GM19239 (cell line): ENCODE measurements around the gene FYB2.
"Not testable (repeated sequence)": the region's sequence is repeated elsewhere in the genome, so short reads cannot be mapped to it uniquely, and the experiment has no call there.

Source experiments
- DNase-seq: peaks from one replicate; pipeline ENCODE4 v3.0.0; 2011; ENCODE audit warnings: low spot score; ENCODE audit not compliant: insufficient read length
- FAIRE-seq: peaks from 2 replicates; lab custom pipeline; 2011; peaks lifted over from hg19 to GRCh38; lab: Jason Lieb, UNC

Gene FYB2

DNA sequence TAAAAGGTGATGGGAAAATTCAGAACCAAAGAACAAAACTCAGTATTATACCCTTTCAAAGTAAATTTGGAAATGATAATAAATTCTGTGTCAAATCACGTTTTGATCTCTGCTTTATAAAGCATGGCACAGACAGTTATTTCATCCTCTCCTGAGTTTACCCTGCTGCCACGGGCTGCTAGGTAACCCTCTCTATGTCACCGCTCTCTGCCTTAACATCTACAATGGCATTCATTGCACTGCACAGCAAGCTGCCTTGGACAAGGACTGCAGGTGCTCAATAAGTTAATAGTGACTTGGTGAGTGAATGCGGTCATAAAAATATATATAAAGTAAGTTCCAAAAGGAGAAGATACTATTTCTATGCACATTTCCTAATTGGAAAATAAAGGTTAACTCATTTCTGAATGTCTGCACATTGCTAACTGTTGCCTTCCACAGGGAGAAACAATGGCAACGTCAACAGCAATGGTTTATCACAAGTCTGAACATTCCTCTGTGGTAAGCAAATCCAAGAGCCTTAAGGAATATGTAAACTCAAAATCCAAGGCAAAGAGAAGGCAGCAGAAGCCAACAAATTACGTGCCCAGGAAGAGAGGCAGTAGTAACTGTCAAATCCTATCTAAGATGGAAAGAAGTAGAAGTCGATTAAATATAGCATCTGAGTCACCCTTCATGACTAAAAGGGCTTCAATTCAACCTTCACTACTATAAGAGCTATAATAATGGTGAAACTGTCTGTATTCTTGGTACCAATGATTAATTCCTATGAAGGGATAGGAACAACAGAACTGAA, 19.4 kb downstream of the FYB2 start:
- DNase-seq (no peak), FAIRE-seq (no peak)

DNA sequence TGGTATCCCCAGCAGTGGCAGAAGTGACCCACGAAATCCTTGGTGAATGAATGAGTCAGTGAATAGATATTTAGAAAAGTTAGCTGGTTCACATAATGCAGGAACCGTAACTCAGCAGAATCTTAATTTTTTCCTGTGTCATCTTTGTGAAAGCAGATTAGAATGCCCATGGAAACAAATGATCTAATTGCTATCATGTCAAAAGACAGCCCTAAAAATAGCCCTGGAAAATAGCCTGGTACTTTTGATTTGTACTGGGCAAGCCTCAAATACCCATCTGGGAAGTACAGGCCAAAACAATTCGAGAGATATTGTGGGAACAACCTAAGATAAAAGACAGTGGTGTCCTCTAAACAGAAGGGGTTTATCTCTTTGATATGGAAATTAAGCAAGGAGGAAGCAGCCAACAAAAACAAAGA, 21.1 kb downstream of the FYB2 start:
- no peak for FAIRE-seq

DNA sequence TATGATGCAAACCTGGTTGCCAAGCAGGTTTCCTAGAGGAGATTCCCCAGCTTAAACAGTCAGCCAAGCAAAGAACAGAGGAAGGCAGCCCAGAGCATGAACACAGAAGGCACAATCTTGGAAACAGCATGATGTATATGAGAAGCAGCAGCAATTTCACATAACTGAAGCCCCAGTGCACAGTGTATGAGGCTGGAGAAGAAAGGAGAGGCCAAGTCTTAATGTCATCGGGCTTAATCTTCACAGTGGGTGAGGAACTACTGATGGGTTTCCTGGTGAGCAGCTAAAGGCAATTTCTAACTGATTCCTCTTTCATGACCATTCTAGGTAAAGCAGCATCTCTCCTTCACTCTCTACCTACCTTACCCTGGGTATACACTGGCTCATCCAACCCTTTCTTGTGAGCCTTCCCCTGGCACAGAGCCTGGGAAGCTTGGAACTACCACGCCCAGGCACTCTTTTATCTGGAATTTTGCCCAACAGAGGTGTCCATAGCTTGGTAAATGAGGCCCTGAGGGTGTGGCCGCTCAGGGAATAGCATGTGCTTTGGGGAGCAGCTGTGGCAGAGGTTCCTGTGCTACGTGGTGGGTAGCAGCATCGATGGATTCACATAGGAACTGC, 22.0 kb downstream of the FYB2 start:
- DNase-seq: no peak
- no peak for FAIRE-seq

More for the DNA sequence above, 21.1 kb downstream of the FYB2 start:
- DNase-seq: no peak

DNA sequence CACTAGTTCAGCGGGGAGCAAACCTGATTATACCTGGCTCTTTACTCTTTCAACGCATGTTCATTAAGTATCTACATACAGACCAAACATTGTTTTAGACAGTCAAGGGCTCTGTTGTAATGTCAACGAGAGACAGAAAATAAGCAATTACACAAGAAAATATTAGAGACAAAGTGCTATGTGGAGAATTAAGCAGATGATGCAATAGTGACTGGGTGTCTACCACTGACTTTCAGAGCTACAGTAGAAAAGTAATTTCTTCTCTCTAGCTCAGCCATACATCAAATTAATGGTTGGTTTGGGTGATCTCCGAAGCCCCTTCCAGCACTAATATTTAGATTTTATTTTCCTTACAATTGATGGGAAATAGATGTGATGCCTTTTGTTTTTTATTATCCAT, 23.3 kb downstream of the FYB2 start:
- FAIRE-seq: no peak
- no peak for DNase-seq

DNA sequence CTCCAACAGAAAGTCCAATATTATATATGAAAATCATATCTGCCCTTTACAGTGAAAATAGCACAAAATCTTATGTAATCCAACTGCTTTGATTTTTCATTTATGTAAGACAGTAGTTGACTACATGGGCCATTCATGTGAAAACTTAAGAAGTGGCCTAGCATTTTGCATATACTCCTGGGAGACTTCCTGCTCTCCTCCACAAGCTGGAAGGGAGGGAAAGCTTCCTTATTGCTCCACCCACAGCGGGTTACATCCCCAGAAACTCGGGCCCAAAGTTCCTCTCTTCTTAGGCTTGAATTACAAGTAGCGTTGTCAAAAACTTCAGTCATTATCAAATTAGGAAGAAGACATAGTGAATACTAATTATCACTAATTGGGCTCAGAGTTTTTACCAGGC, 29.2 kb downstream of the FYB2 start:
- FAIRE-seq (no peak), DNase-seq (no peak)

DNA sequence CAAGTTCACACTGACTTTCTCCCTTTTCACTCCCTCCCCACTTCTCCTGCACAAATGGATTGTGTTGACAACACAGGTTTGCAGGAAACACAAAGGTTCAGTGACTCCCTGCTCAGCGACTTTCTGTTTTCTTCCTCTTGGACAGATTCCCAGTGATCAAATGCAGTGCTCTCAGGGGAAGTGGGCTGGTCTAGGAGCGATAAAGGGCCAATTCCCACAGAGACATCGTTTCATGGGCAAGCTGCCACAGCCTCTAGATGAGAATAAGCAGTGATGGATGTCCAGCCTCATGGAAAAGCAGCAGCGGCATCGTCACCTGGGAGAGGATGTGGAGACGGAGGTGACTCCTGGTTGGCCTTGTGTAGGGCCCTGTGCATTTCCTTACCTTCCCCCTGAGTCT, 30.6 kb downstream of the FYB2 start:
- no peak for DNase-seq
- no peak for FAIRE-seq

DNA sequence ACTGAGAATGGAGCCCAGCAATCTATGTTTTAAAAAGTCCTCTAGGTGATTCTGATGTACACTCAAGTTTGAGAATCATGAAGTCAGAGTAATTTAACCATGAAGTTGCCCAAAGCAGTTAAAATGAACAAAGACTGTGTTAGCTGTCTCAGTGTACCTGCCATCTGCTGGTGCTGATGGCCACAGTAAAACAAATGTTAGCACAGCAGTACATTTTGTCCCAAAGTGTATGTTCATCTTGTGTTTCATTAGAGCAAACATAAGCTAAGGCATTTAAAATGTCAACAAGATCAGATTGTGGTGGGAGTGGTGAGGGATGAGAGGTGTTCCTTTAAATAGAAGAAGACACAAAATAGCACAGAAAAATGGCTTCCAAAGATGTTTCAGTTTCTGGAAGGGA, 31.1 kb downstream of the FYB2 start:
- DNase-seq (no peak), FAIRE-seq (no peak)

DNA sequence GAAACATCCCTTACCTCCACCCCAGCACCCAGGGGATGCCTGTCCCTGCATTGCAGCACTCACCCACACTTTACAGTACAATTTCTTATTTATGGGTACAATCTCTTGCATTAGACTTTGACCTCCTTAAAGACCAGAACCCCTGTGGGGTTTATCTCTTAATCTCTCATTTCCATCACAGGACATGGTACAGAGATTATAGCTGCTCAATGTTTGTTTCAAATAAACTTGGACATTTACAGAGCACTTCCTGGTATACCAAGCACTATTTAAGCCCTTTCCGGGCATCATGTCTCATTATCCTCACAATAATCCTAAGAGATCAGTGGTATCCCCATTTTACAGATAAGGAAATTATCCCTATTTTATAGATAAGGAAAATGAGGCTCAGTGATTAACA, 31.9 kb downstream of the FYB2 start:
- DNase-seq (no peak), FAIRE-seq (no peak)

DNA sequence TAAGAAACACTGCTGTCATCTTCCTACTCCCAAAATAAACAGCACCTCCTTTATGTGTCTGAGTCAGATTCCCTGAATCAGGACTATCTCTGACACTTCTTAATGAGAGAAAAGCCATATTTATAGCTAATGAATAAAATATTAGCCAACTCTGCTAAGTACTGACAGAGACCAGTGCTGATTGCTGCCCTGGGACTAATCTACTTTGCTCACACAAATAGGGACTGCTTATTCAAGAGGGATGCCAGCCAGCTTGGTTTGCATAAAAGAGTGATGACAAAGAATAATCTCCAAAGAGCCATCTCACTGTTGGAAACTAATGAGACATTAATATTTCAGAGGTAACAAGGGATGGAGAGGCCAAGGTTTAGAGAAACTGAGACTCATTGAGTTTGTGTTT, 36.4 kb downstream of the FYB2 start:
- FAIRE-seq (peak; percentile 18), DNase-seq (no peak)

DNA sequence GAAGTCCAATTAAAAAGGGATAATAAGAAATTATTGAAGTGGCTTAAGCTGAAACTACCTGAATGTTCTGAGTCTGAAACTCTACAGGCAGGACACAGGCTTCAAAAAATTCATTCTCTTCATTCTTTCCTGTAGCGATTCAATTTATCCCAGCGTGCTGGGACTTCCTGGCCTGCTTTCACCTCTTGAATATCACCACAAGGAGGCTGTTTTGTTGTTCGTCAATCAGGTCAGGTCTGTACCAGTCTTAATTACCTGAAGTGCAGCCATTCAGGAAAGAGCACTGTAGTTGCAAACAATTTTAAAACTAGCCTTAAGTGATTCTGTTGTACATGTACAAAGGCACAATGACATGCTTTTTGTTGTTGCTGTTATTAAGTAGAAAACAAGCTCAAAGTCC, 38.4 kb downstream of the FYB2 start:
- DNase-seq (no peak), FAIRE-seq (no peak)

DNA sequence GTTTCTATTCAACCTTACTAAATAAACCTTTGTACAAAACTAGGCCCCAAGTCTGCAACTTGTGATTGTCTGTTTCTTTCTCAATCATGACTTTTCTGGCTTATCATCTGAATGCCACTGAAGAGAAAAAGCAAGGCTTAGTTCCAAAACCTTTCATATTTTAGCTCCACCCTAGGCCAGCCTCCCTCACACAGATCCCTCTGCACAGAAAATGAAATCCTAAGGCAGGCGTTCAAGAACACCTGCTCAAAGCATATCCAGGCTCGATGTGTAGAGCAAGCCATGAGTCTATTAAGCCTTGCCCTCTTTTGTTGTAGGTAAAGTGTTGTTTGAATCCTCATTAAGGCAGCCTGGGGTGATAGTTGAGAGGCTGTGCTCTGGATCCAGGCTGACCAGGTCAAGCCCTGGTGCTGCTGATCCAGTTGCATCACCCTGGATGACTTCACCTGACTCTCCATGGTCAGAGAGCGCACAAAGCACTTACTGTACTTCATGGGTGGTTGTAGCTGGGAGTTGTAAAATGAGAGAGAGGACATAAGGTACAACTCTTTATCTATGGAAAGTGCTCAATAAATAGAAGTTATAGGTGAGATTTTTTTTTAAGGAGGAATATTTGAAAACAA, 39.0 kb downstream of the FYB2 start:
- FAIRE-seq: no peak
- DNase-seq: no peak

DNA sequence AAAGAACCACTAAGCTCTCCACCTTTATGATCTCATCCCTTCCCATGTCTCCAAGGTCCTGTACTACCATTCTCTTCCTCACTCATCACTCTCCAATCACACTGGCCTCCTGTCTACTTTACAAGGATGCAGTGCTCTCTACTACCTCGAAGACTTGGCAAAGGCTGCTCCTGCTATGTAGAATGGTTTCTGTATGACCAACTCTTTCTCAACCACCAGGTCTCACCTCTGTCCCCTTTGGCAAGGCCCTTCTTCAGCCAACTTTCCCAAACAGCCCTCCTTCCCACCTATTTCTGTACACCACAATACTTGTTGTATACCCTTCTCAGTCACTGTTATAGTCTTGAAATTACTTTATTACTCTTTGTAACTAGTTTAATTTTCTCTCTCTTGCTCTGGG, 41.2 kb downstream of the FYB2 start:
- DNase-seq (no peak), FAIRE-seq (no peak)

DNA sequence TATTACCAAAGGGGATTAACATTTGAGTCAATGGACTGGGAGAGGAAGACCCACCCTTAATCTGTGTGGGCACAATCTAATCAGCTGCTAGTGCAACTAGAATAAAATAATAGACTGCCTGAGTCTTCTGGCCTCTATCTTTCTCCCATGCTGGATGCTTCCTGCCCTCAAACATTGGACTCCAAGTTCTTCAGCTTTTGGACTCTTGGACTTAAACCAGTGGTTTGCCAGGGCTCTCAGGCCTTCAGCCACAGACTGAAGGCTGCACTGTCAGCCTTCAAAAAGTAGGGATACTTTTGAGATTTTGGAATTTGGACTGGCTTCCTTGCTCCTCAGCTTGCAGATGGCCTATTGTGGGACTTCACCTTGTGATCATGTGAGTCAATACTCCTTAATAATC, 44.5 kb downstream of the FYB2 start:
- FAIRE-seq, DNase-seq: not testable (repeated sequence)

DNA sequence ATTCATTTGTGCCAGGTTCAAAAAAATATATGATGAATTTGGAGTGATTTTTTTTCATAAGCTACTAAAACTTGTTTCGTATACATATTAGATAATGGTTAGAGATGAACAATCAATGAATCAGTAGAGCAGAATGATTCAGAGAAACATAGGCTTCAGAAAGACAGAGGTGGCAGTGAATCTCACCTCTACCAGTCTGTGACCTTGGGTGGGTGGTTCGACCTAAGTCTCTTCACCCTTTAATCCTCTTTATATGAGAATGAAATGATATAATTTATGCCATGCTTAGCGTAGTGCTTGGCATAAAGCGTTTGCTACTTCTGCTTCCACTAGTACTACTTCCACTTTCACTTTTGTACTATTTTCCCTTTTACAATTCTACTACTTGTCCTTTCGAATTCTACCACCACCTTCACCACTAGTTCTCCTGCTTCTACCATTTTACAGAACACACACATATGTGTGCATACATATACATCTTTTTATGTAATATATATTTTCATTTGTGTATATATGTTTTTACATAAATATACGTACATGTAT, 45.1 kb downstream of the FYB2 start:
- DNase-seq (peak; percentile 2), FAIRE-seq (peak; percentile 69)

DNA sequence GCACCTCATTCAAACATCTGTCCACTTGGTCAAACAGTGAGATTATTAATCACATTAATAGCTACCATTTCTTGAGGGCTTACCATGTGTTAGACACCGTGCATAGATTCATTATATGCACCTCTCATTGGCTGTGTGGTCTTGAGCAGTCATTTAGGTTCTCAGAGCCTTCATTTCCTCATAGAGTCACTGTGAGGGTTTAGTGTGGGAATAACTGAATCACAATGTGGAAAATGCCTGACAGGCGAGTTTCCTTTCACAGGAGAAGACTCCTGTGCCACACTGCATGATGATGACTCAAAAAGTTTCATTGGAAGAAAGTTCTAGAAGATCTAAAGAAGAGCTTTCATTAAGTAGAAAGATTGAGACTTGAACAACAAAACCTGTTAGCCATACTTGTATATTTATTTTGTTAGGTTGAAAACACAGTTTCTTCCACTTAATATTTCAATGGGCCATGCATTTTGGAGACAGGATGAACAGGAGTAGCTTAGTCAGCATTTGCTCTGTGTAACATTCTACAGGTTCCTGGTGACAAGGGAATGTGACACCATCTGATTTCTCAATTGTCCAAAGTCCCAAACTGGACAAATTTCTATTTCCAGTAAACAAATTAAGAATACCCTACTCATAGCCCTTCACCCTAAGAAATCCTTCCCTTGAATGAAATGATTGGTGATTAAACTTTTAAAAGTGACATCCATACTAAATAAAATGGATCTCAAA, 45.7 kb downstream of the FYB2 start:
- no peak for DNase-seq
- no peak for FAIRE-seq

DNA sequence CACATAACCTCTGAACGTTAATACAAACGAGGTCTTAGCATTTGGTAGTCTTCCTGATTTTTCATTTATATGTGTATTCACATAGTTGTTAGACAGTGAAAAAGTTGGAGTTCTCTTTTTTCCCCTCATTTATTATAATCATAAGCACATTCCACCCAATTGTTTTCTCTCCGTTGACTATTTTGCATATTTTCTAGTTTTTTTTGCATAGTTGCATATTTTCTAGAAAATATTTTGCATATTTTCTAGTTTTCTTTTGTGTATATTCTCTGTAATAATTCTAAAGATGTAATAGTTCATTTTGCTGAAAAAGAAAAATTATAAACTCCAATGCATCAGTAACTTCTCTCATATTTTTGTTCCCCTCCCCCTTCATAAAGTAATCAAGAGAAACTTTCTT, 47.5 kb downstream of the FYB2 start:
- no peak for FAIRE-seq
- DNase-seq: no peak

DNA sequence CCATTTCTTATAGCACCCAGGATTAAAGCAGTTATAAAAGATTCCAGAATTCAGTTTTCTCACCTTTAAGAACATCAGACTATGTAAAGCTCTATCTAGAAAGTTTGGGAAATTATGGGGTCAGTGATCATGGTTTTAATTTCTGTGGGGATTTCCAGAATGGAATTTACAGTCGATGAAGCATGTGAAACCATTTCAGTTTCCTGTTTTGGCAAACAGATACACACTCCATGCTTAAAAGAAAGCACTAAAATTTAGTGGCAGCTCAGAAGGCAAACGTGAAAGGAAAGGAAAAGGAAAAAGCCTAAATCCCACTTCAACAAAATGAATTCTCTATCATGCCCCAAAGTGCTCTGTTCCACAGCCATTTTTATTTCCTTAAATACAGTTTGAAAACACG, 60.4 kb downstream of the FYB2 start:
- FAIRE-seq: no peak

DNA sequence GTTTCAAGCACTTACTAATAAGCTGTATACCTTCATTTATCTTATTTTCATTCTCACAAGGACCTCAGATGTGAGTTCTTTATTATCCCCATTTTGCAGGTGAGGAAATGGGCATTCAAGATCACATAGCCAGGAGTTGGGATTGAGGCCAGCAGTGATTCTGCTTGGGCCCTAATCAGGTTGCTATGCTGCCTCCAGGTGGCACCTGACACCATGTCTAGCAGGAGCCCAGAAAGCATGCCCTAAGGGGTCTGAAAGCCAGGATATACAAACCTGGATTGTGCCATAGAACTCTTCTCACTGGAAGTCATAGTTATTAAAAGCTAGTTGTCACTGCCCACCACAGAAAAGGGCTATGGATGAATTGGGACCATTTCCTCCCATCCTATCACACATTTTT, 61.1 kb downstream of the FYB2 start:
- DNase-seq (no peak), FAIRE-seq (no peak)

More for the DNA sequence above, 60.4 kb downstream of the FYB2 start:
- DNase-seq: no peak

DNA sequence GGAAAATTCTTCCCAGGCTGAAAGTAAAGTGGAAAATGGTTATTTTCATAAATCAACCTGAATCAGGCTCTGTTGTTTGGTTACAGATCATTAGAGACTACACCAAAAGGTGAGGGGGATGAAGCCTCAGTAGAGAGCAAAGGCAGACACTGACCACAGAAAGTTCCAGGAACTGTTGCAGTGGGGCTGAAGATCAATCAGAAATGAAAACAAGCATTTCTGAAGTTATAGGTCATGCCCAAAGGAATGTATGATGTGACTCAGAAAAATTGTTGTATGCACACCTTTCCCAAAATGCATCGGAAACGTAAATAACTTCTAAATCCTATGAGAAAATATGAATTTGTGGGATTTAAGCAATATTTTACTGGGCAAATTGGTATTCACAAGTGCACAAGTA, 63.3 kb downstream of the FYB2 start:
- FAIRE-seq (no peak), DNase-seq (no peak)

DNA sequence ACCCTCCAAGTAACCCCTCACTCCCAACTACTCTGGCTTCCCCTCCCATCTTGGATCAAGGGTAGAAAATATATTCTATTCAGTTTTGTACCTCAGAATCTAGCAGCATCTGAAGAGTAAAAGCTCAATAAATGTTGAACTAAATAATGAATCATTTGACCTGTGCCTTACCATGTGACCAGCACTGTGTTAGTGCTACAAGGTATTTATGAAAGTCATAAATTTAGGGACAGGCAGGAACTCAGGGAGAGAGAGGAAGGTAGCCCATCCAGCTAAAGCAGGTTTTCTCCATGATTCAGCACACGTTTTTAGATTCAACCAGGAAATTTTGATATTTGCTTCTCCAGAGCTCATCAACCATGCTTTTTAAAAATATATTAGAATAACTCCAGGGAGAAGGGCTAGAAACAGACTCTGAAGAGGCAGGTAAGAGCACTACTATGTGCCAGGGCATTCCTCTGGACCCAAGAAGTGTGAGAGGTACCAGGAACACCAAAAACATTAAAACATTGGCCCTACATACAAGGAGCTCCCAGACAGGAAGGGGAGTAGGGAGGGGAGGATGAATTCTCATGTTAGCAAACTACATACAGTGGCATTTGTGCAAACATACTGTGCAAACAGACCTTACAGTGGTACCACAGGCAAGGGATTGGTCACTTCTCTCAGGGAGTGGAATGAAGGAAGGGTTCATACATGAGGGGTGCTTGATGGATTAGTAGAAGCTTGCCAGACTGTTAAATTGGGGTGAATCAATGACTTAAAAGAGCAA, 64.3 kb downstream of the FYB2 start:
- FAIRE-seq: no peak

More for the DNA sequence above, 64.3 kb downstream of the FYB2 start:
- DNase-seq: no peak
